Measurements from ENCODE around the gene SGMS1. TPM values are rescaled to one million over a fixed set of nuclear protein-coding genes. Genes with fewer than 3 reads are reported as not detected.

The SGMS1 gene
- polyA plus RNA-seq, 1 donor (not counting 4 experiments of a cell fraction or from before 2014, with no cell fraction given) = 18.3 TPM

GRCh38 chr10:50398823-50399222 lies 224.9 kb downstream of the SGMS1 start:
- no peak for DNase-seq (ENCODE audit: low read depth, low spot score)
- peaks cover 5% of the 10 kb centered on the region for H3K9me1 ChIP-seq (ENCODE audit: control insufficient read depth, extremely low read depth, insufficient read depth, low read length)
- no peak overlapping the region for H3K4me2 ChIP-seq (ENCODE audit: control insufficient read depth, extremely low read depth, insufficient read depth, low read depth, low read length)
- H3K27me3 ChIP-seq (ENCODE audit: control insufficient read depth, extremely low read depth, insufficient read depth, low read length) = no peaks in the 10 kb centered on the region
- dilution Hi-C loops (cut with MboI; ENCODE audit: extremely low pct_ligation_motif_present, low sequenced_read_pairs) = no loop called here
- TF ChIP-seq CTCF (optimal IDR thresholded peaks at IDR 0.05 in 1 of 3, IDR thresholded peaks at IDR 0.05 in 1 of 3, conservative IDR thresholded peaks at IDR 0.05 in 1 of 3; ENCODE audit: extremely low read depth in 1 of 3, insufficient read depth in 2 of 3, low read length in 3 of 3) = no peak
- TF ChIP-seq EZH2 (IDR thresholded peaks at IDR 0.05; ENCODE audit: low read length) = no peak
- no peak overlapping the region for H3K27ac ChIP-seq (ENCODE audit: control insufficient read depth, insufficient read depth, low read length)
- FAIRE-seq = no peak
- H3K36me3 ChIP-seq (ENCODE audit: control insufficient read depth in 2 of 2, extremely low read depth in 1 of 2, insufficient read depth in 2 of 2, low read length in 2 of 2) = no peaks in the 10 kb centered on the region
- no peaks in the 10 kb centered on the region for H4K20me1 ChIP-seq (ENCODE audit: control insufficient read depth, extremely low read depth, insufficient read depth, low read length)
- peaks cover 34% of the 10 kb centered on the region for H3K79me2 ChIP-seq (ENCODE audit: control insufficient read depth, insufficient read depth, low read length)
- peaks cover 36% of the 10 kb centered on the region for H3K4me1 ChIP-seq (ENCODE audit: control insufficient read depth, extremely low read depth, insufficient read depth, low read length)
- no peak overlapping the region for H3K9ac ChIP-seq (ENCODE audit: control insufficient read depth, extremely low read depth, insufficient read depth, low read length)
- no peaks in the 10 kb centered on the region for H3K9me3 ChIP-seq (ENCODE audit: control insufficient read depth, low read depth, low read length)
- H2AFZ ChIP-seq (ENCODE audit: control insufficient read depth, low read length) = no peak overlapping the region
- H3K4me3 ChIP-seq (ENCODE audit: control insufficient read depth in 2 of 3, extremely low read depth in 1 of 3, insufficient read depth in 2 of 3, low read depth in 1 of 3, low read length in 3 of 3) = no peak overlapping the region

- dilution Hi-C loops (cut with MboI; ENCODE audit: extremely low pct_ligation_motif_present, low sequenced_read_pairs) = no loop called here
- Histone ChIP-seq H3K9me1 (ENCODE audit: control insufficient read depth, extremely low read depth, insufficient read depth, low read length) (peaks cover 4% of the 10 kb centered on the region), H3K4me1 (ENCODE audit: control insufficient read depth, extremely low read depth, insufficient read depth, low read length) (peaks cover 40% of the 10 kb centered on the region), H3K9me3 (ENCODE audit: control insufficient read depth, low read depth, low read length) (no peaks in the 10 kb centered on the region), H3K4me3 (ENCODE audit: control insufficient read depth in 2 of 3, extremely low read depth in 1 of 3, insufficient read depth in 2 of 3, low read depth in 1 of 3, low read length in 3 of 3) (no peak overlapping the region), H3K4me2 (ENCODE audit: control insufficient read depth, extremely low read depth, insufficient read depth, low read depth, low read length) (no peak overlapping the region), H3K27ac (ENCODE audit: control insufficient read depth, insufficient read depth, low read length) (no peak overlapping the region), H3K27me3 (ENCODE audit: control insufficient read depth, extremely low read depth, insufficient read depth, low read length) (no peaks in the 10 kb centered on the region), H4K20me1 (ENCODE audit: control insufficient read depth, extremely low read depth, insufficient read depth, low read length) (peaks cover 4% of the 10 kb centered on the region), H3K9ac (ENCODE audit: control insufficient read depth, extremely low read depth, insufficient read depth, low read length) (no peak overlapping the region), H3K79me2 (ENCODE audit: control insufficient read depth, insufficient read depth, low read length) (peaks cover 32% of the 10 kb centered on the region), H2AFZ (ENCODE audit: control insufficient read depth, low read length) (no peak overlapping the region), H3K36me3 (ENCODE audit: control insufficient read depth in 2 of 2, extremely low read depth in 1 of 2, insufficient read depth in 2 of 2, low read length in 2 of 2) (no peaks in the 10 kb centered on the region)
- DNase-seq (ENCODE audit: low read depth, low spot score) = no peak
- no peak for FAIRE-seq
- TF ChIP-seq EZH2 (IDR thresholded peaks at IDR 0.05; ENCODE audit: low read length) (no peak), CTCF (optimal IDR thresholded peaks at IDR 0.05 in 1 of 3, IDR thresholded peaks at IDR 0.05 in 1 of 3, conservative IDR thresholded peaks at IDR 0.05 in 1 of 3; ENCODE audit: extremely low read depth in 1 of 3, insufficient read depth in 2 of 3, low read length in 3 of 3) (no peak)
Measured at GRCh38 chr10:50398381-50398780, 225.4 kb downstream of the SGMS1 start.
